Tibial artery (tissue), 4 donors: Measurements from ENCODE around the gene ERC2.

Experiments
- DNase-seq, 2 donors: peaks; one replicate each; pipeline ENCODE4 v3.0.0-alpha.2; 2019
- H3K27ac ChIP-seq, 2 donors: fragments of 200-600 bp; sonication (generic) in 1 of 2; 1 replicate in 1 of 2; 2 replicates in 1 of 2; pipeline ENCODE4 v1.5.1; 2018 to 2019; ENCODE audit warnings: mild to moderate bottlenecking in 1 of 2
- H3K27me3 ChIP-seq, 2 donors: fragments of 200-600 bp; sonication (generic) in 1 of 2; one replicate each; pipeline versions ENCODE4 v1.5.1 to v1.6.0; 2016 to 2019
- H3K36me3 ChIP-seq, 3 donors: fragments of 200-600 bp; sonication (generic) in 2 of 3; one replicate each; pipeline ENCODE4 v1.5.1; 2016 to 2019; ENCODE audit warnings: mild to moderate bottlenecking in 2 of 3
- H3K4me1 ChIP-seq, 4 donors: fragments of 200-600 bp; sonication (generic) in 2 of 4; 1 replicate in 3 of 4; 2 replicates in 1 of 4; pipeline ENCODE4 v1.5.1; 2016 to 2019
- H3K4me3 ChIP-seq, 2 donors: fragments of 200-600 bp; sonication (generic) in 1 of 2; 1 replicate in 1 of 2; 2 replicates in 1 of 2; pipeline ENCODE4 v1.5.1; 2018 to 2019; ENCODE audit warnings: mild to moderate bottlenecking in 2 of 2
- H3K9me3 ChIP-seq, 3 donors: fragments of 200-600 bp; sonication (generic) in 1 of 3; one replicate each; pipeline ENCODE4 v1.5.1; 2016 to 2019
- CTCF ChIP-seq, 2 experiments: fragments of 200-600 bp in 1 of 2; fragments of 450-650 bp in 1 of 2; IDR thresholded peaks; one replicate each; pipeline ENCODE4 v1.5.1; 2017 to 2019; ENCODE audit warnings: antibody characterized with exemption in 2 of 2, mild to moderate bottlenecking in 1 of 2, moderate library complexity in 1 of 2
- intact Hi-C: fragments of 100-400 bp; cut with DNase I; formaldehyde crosslinking; loops from one replicate; pipeline ENCODE4 v1.15.0; 2023; ENCODE audit warnings: low total_unique reads

Gene ERC2

GRCh38 chr3:55978953-55979352, 489.3 kb downstream of the ERC2 start:
- Histone ChIP-seq H3K4me3 (no peak overlapping the region), H3K27ac (no peak overlapping the region), H3K36me3 (no peaks in the 10 kb centered on the region), H3K27me3 (no peaks in the 10 kb centered on the region), H3K9me3 (no peaks in the 10 kb centered on the region), H3K4me1 (no peaks in the 10 kb centered on the region)
- no peak for TF ChIP-seq CTCF (IDR thresholded peaks at IDR 0.05)
- intact Hi-C loops = no loop called here
- DNase-seq = no peak

- Histone ChIP-seq H3K36me3 (no peaks in the 10 kb centered on the region), H3K4me3 (no peak overlapping the region), H3K4me1 (no peaks in the 10 kb centered on the region), H3K9me3 (no peaks in the 10 kb centered on the region), H3K27me3 (no peaks in the 10 kb centered on the region), H3K27ac (no peak overlapping the region)
- no peak for TF ChIP-seq CTCF (IDR thresholded peaks at IDR 0.05)
- DNase-seq = no peak
- intact Hi-C loops = no loop called here
These were observed 493.7 kb downstream of the ERC2 start for GRCh38 chr3:55974421-55975165.

GRCh38 chr3:55969634-55970033, 498.6 kb downstream of the ERC2 start:
- no peak for TF ChIP-seq CTCF (IDR thresholded peaks at IDR 0.05)
- intact Hi-C loops = no loop called here
- DNase-seq = no peak
- no peak overlapping the region for H3K4me3 ChIP-seq
- no peaks in the 10 kb centered on the region for H3K36me3 ChIP-seq
- H3K27me3 ChIP-seq = no peaks in the 10 kb centered on the region
- no peaks in the 10 kb centered on the region for H3K9me3 ChIP-seq
- H3K4me1 ChIP-seq = no peaks in the 10 kb centered on the region
- no peak overlapping the region for H3K27ac ChIP-seq

- Histone ChIP-seq H3K4me1 (no peaks in the 10 kb centered on the region), H3K9me3 (no peaks in the 10 kb centered on the region), H3K4me3 (no peak overlapping the region), H3K27me3 (no peaks in the 10 kb centered on the region), H3K27ac (no peak overlapping the region), H3K36me3 (no peaks in the 10 kb centered on the region)
- intact Hi-C loops = no loop called here
- no peak for TF ChIP-seq CTCF (IDR thresholded peaks at IDR 0.05)
- DNase-seq = no peak
These were observed 499.9 kb downstream of the ERC2 start for GRCh38 chr3:55968331-55968730.

GRCh38 chr3:55966566-55966965, 501.7 kb downstream of the ERC2 start:
- no peak for DNase-seq
- Histone ChIP-seq H3K4me1 (no peaks in the 10 kb centered on the region), H3K4me3 (no peak overlapping the region), H3K27me3 (no peaks in the 10 kb centered on the region), H3K36me3 (no peaks in the 10 kb centered on the region), H3K27ac (no peak overlapping the region), H3K9me3 (no peaks in the 10 kb centered on the region)
- intact Hi-C loops = no loop called here
- no peak for TF ChIP-seq CTCF (IDR thresholded peaks at IDR 0.05)

- Histone ChIP-seq H3K27me3 (no peaks in the 10 kb centered on the region), H3K9me3 (no peaks in the 10 kb centered on the region), H3K4me1 (no peaks in the 10 kb centered on the region), H3K27ac (no peak overlapping the region), H3K4me3 (no peak overlapping the region), H3K36me3 (no peaks in the 10 kb centered on the region)
- intact Hi-C loops = no loop called here
- no peak for DNase-seq
- TF ChIP-seq CTCF (IDR thresholded peaks at IDR 0.05) = no peak
These were observed 502.5 kb downstream of the ERC2 start for GRCh38 chr3:55965776-55966175.
